T-helper 1 cell (primary cell): ENCODE measurements around the gene DNER.
"Not testable (repeated sequence)": the region's sequence is repeated elsewhere in the genome, so short reads cannot be mapped to it uniquely, and the experiment has no call there.

Source experiments
- DNase-seq, 5 donors: peaks; one replicate each; pipeline ENCODE4 v3.0.0-alpha.2; 2012 to 2020

Gene DNER

DNA sequence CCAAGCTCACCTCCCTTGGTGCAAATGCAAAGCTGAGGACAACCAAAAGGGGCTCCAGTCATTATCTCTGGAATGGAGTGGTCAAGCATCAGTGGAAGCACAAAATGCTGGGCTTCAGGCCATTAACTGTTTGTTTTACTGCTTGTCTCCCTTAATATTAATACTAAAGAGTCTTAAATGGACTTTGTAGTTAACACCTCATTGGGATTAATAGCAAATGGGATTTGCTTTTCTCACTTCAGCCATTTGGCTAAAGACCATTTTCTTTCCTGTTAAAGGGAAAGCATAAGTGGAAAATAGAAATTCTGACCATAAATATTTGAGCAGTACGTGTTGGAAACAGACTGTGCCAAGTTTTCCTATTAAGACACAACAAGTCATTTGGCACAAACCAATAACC, 154.4 kb downstream of the DNER start:
- no peak for DNase-seq

DNA sequence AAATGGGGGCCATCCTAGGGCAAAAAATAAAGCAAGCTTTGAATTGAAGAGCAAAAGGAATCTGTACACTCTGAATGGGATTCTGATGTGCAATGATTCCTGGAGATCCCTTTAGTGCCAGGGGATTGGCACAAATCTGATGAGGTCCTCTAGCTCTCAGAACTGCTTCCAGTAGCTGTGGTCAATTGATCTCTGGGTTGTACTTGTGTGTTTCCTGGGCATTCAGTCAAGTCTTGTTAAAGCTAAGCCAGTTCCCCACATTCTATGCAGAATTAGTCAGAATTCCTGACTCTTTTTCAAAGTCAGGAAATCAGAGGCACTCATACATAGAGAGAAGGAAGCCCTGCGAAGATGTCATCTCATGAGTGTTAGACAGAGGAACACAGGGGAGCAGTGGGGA, 161.3 kb downstream of the DNER start:
- DNase-seq, result no peak

DNA sequence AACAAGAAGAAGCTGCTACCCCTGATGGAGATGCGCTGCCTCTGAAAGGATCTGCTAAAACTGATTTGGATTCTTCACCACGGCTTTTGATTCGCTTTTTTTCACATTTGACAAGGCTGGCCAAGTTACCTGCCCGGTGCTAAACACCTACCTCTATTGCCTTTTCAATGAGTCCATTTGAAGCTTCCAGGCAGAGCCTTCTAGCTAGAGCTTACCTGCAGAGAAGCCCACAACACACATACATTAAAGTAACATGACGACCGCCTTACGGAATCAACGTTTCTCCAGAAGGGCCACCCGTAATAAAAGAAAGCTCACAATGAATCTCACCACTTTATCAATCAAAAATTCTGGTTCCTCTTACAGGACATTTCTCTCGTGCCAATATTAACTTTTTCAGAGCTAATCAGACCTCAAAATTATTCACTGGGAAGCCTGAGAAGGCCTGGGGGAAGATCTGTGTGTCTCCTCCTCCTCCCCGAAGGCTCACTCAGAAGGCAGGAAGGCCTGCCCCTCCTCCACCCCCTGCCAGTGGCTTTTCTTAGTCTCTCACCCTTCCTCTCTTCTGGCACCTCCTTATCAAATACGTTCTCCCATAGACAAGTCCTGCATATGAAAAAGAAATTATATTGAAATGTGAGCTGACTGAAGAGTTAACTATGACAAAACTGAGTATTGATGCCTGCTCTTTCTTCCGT, 171.0 kb downstream of the DNER start:
- no peak for DNase-seq

GRCh38 chr2:229539628-229540027, 174.7 kb downstream of the DNER start:
- no peak for DNase-seq

- no peak for DNase-seq
Measured at GRCh38 chr2:229531594-229531993, 182.8 kb downstream of the DNER start.

- no peak for DNase-seq
Measured at GRCh38 chr2:229530434-229530833, 183.9 kb downstream of the DNER start.

GRCh38 chr2:229528846-229529245, 185.5 kb downstream of the DNER start:
- no peak for DNase-seq

DNA sequence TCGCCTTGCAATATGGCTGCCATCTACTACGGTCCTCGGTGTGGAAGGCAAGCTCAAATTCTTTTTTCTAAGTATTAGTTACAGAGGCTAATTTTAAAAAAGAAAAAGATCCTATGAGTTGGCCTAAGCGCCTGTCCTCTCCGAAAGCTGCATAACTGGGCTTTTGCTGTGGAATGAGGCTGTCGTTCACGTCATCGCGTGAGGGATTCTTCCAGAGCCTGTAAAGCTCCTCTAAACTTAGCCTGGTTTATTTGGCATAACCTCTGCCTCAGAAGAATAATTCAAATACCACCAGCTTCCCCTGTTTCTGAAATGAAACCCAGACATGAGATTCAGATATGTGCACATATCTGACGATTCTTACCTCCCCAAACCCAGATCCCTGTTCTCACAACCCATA, 187.4 kb downstream of the DNER start:
- DNase-seq, result no peak

DNA sequence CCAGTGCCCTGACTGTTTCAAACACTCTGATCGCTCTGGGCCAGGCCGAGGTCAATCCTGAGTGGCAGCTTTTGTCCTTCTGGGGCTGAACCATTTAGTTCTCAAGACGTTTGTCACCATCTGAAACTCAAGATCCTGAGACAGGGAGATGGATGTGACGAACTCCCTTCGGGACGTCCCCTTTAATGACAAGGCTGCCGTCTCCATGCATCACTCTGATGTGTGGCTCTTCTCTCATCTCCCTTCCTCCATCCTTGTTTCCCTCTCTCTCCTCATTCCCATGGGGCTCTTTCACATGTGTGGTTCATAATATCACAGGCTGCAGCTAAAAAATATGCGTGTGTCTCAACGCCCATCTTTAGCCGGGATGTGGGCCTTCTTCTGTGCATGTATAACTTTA, 189.6 kb downstream of the DNER start:
- DNase-seq, result no peak

GRCh38 chr2:229523663-229524062, 190.7 kb downstream of the DNER start:
- no peak for DNase-seq

- DNase-seq, result no peak
Measured at GRCh38 chr2:229521576-229521975, 192.8 kb downstream of the DNER start.

- no peak for DNase-seq
Measured at GRCh38 chr2:229520691-229521096, 193.7 kb downstream of the DNER start.

GRCh38 chr2:229519655-229520430, 194.5 kb downstream of the DNER start:
- no peak for DNase-seq

GRCh38 chr2:229514273-229514895, 200.0 kb downstream of the DNER start:
- DNase-seq, result no peak

GRCh38 chr2:229511524-229511923, 202.8 kb downstream of the DNER start:
- no peak for DNase-seq

GRCh38 chr2:229506699-229507098, 207.7 kb downstream of the DNER start:
- not testable (repeated sequence) for DNase-seq

DNA sequence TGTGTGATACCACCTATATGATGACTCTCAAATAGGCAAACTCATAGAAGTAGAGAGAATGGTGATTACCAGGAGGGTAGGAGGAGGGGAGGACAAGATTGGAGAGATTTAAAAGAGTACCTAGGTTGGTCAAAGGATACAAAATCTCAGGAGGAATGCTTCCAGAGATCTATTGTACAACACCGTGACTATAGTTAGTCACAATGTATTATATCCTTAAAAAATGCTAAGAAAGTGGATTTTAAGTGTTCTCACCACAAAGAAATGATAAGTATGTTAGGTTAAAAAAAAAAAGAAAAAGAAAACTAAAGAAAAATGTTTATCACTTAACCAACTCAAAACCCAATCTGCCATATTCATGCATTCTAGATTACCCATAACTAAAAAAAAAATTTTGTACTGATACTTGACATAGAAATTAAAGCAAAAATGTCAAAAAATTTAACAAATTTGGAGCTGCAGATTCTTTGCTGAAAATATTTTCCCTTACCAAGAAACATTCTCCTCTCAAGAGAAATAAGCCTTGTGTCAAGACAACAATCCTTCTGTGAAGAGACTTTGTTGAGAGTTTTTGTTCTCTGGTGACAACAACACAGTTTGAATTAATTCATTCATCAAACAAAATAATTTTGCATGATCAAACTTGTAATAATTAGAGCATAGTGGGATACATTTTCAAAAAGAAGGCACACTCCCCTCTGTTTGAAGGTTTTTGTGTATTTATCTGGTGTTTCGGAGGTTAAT, 213.1 kb downstream of the DNER start:
- DNase-seq, result no peak

GRCh38 chr2:229492034-229492433, 222.3 kb downstream of the DNER start:
- DNase-seq, result no peak

DNA sequence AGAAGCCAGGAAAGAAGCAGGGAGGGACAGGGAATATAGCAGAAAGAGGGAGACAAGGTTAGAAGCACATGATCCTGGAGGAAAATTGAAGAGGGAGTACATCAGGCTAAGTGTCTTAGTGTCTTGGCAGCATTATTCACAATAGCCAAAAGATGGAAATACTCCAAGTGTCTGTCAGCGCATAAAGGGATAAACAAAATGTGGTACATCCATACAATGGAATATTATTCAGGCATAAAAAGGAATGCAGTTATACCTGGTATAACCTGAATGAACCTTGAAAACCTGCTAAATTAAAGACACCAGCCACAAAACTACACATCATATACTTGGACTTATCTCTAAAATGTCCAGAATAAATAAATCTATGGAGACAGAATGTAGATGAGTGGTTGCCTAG, 224.2 kb downstream of the DNER start:
- DNase-seq, result no peak

- DNase-seq, result no peak
Measured at GRCh38 chr2:229489016-229489415, 225.3 kb downstream of the DNER start.

DNA sequence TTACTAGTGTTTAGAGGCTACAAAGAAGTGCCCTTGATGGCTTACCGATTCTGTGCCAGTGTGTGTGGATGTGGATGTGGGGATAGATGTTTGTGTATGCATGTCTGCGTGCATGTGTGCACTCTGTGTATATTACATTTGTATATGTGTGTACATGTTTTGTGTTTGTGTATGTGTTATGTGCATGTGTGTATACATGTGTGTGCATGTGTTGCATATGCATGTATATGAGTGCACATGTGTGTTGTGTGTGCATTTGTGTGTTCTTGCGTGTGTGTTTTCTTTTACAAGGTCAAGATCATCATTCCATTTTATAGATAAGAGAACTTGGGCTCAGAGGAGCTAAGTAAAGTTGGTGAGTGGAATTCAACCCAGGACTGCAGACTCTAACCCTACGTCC, 226.1 kb downstream of the DNER start:
- DNase-seq, result no peak

- DNase-seq, result no peak
Measured at GRCh38 chr2:229486673-229487072, 227.7 kb downstream of the DNER start.

DNA sequence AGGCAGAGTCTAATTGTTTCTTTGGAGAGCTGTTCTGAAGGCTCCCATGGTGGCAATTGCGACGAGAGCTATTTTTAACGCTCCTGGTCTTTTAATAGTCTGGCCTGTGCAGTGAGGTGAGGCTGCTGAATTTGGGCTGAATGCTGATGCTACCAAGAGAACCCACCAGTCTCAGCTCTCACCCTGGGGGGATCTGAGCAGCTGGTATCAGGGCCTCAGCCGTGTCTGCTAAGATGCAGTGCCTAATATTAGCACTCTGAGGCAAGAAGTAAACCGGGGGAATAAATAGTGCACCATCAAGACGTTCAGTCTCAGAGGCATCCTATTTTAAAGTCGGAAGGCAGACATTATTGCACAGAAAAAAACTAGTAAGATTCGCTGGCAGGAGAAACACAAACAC, 228.5 kb downstream of the DNER start:
- DNase-seq, result no peak
